Activated T-helper 17 cell treated with anti-CD3 and anti-CD28 coated beads, Interleukin-2, amount 50 U/mL, for 72 hours (primary cell): ENCODE data around the gene KRT9. TPM values are rescaled to one million over a fixed set of nuclear protein-coding genes. Genes with fewer than 3 reads are reported as not detected.

Experiments
- ATAC-seq: fragments of 150-1000 bp; cut with Tn5 transposase; replicated peaks from 2 replicates; pipeline ENCODE4 v1.10.0; 2021; ENCODE audit warnings: mild to moderate bottlenecking, moderate library complexity
- H3K27ac Mint-ChIP-seq: one replicate; pipeline ENCODE4 v1.8.0; 2022; ENCODE audit warnings: mixed read lengths
- H3K27me3 Mint-ChIP-seq: one replicate; pipeline ENCODE4 v1.8.0; 2022; ENCODE audit warnings: mixed read lengths
- H3K36me3 Mint-ChIP-seq: one replicate; pipeline ENCODE4 v1.8.0; 2022; ENCODE audit warnings: low read depth, mild to moderate bottlenecking, mixed read lengths
- H3K4me1 Mint-ChIP-seq: one replicate; pipeline ENCODE4 v1.8.0; 2022; ENCODE audit warnings: mixed read lengths
- H3K4me3 Mint-ChIP-seq: one replicate; pipeline ENCODE4 v1.8.0; 2022; ENCODE audit warnings: mild to moderate bottlenecking, mixed read lengths
- H3K9me3 Mint-ChIP-seq: one replicate; pipeline ENCODE4 v1.8.0; 2022; ENCODE audit warnings: mixed read lengths
- total RNA-seq, 2 donors: library from RNA; stranded (reverse); gene quantifications; one replicate each; pipeline ENCODE4 v1.2.3, GENCODE V29; 2022

Gene KRT9
- total RNA-seq, 2 donors from 2014 or later: not detected

GRCh38 chr17:41523787-41524186, 48.1 kb downstream of the KRT9 start:
- Mint-ChIP-seq H3K4me3 (no peak overlapping the region), H3K27ac (no peak overlapping the region), H3K9me3 (no peaks in the 10 kb centered on the region), H3K27me3 (peaks cover 17% of the 10 kb centered on the region), H3K4me1 (no peaks in the 10 kb centered on the region), H3K36me3 (no peaks in the 10 kb centered on the region)
- ATAC-seq: no peak

DNA sequence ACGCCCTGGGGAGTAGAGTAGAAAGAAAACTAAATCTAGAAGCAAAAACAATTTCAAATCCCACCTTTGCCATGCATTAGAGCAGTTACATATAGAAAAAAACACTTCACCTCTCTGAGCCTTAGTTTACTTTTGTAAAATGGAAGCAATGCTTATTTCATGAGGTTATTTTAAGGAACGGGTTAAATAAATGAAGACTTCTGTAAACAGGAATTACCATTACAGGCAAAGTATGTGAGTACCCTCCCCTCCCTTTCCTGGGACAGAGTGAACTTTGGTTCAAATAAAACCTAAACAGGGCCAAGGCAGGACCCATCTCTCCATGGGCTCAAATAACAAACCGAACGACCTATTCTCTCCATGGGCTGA, 48.6 kb downstream of the KRT9 start:
- Mint-ChIP-seq H3K27me3 (peaks cover 13% of the 10 kb centered on the region), H3K4me3 (no peak overlapping the region), H3K27ac (no peak overlapping the region), H3K9me3 (no peaks in the 10 kb centered on the region), H3K36me3 (no peaks in the 10 kb centered on the region), H3K4me1 (no peaks in the 10 kb centered on the region)
- no peak for ATAC-seq

DNA sequence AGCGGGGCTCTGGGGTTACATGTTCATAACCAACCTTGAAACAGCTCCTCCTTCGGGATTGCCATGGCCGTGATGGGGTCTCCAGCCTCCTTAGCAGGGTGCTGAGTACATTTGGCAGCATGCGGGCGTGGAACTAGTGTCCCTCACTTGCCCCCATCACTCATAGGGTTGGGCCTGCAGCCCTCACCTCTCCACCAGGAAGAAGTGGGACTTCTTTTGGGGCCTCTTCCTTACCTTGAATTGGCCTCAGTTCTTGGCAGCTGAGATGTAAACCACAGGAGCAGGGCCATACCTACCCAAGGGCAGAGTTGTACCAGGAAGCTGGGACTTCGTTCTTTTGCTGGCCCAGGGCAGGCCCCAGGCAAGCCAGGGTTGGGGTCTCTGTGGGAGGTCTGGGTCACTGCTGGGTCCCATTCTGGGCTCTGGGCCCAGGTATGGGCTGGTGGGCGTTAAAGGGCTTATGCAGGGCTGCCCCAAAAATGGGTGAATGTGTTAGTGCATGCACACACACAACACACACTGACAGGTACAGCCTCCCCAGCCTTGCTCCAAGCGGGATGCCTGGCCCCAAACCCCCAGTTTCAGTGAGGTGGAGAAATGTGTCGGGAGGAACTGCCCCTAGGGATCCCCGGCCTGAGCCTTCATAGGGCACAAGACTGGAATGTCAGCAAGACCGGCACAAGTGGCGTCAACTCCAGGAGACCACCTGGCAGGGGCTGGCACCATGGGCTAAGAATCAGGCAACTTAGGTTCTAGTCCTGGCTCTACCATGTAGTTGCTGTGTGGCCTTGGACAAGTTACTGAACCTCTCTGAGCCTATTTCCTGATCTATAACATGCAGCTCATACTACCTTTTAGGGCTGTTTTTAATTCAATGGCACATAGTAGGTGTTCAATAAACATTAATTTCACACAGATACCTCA, 49.3 kb downstream of the KRT9 start:
- Mint-ChIP-seq H3K27me3 (peaks cover 13% of the 10 kb centered on the region), H3K4me1 (no peaks in the 10 kb centered on the region), H3K36me3 (no peaks in the 10 kb centered on the region), H3K4me3 (no peak overlapping the region), H3K9me3 (no peaks in the 10 kb centered on the region), H3K27ac (no peak overlapping the region)
- ATAC-seq: no peak

DNA sequence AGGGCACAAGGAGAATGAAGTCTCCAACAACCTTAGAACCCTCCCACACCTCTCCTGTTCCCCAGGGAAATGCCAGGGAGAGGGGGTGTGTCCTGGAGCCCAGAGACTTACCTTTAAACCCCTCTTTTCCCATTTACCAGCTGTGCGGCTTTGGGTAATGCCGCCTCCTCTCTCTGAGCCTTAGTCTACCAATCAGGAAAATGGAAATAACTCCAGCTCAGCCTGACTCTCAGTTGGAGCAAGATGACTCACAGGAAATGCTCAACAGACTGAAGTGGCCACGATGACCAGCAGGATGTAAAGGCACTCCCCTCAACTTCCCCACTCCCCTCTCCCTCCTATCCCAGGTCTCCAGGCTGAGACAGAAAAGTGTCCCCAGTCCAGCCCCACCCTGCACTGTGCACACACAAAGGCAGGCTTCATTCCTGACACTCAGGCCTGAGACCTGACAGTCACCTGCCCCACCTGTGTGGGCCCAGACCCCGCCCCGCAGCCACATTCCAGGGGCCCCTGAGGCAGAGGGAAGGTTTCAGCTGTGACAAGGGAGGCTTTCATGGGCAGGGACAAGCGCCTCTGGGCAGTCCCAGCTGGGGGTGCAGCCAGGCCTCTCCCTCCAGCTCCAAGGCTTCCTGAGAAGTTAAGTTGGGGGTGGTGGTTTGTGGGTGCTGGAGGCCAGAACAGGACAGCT, 50.1 kb downstream of the KRT9 start:
- ATAC-seq: no peak
- Mint-ChIP-seq H3K9me3 (no peaks in the 10 kb centered on the region), H3K27me3 (peaks cover 4% of the 10 kb centered on the region), H3K4me1 (no peaks in the 10 kb centered on the region), H3K27ac (no peak overlapping the region), H3K4me3 (no peak overlapping the region), H3K36me3 (no peaks in the 10 kb centered on the region)

DNA sequence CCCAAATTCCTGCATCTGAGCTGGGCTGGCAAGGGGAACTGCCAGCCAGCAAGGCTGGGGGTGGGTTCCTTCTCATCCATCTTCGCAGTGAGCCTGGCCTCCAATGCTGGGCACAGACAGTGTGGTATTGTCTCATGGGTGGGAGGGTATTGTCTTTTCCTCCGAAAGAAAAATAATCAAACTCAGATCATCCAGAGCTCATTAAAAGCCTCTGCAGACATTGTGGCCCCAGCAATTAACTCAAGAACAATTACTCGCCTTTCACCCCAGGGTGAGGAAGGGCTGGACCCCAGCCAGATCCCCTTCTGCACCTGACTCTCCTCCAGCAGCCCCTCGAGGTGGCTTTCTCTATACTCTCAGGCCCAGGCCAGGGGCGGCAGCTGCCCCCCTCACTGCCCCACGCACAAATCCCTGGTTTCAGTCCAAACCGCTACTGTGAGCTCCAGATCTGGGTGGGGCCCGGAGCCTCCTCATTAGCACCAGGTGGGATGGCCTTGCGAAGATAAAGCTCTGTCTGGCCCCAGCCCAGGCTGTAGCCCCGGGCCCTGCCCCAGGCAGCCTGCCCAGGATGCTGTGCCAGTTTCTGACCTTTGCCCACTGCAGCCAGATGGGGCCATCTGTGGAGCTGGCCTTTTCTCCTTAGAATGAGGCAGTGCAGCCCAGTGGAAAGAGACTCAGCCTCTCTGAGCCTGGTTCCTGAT, 50.9 kb downstream of the KRT9 start:
- no peaks in the 10 kb centered on the region for H3K9me3 Mint-ChIP-seq
- H3K4me3 Mint-ChIP-seq: no peak overlapping the region
- no peaks in the 10 kb centered on the region for H3K4me1 Mint-ChIP-seq
- ATAC-seq: no peak
- peaks cover 4% of the 10 kb centered on the region for H3K27me3 Mint-ChIP-seq
- H3K36me3 Mint-ChIP-seq: no peaks in the 10 kb centered on the region
- H3K27ac Mint-ChIP-seq: no peak overlapping the region

DNA sequence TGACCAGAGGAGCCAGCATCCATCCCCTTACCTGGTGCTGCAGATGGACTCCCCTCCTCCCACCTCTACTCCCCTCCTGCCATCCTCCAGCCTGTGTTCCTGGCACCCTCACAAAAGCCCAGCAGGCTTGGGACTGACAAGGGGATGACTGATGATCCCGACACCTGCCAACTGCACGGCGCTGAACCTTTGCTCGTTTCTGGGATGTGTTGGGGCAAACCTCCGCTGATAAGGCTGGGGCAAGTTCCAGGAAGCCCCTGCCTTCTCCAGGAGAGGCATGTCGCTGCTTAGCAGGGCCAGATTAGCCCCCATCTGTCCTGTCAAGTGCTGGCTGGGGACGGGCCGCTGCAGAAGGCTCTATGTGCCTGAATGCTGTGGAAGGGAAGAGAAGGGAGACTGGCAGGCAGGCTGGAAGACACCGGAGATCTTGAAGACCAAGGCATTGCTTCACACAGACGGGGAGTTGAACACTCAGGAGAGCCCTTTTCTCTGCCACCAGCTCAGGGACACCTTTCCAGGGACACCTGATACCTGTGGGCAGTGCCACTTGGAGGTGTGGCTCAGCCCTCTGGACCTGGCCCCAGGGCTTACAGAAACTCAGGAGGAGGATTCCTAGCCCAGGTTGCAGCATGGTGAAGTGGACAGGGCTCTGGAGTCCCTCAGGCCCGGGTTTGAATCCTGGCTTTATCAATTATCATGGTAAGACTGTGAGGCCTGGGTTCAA, 52.2 kb downstream of the KRT9 start:
- H3K9me3 Mint-ChIP-seq: no peaks in the 10 kb centered on the region
- no peaks in the 10 kb centered on the region for H3K36me3 Mint-ChIP-seq
- no peaks in the 10 kb centered on the region for H3K4me1 Mint-ChIP-seq
- no peak overlapping the region for H3K27ac Mint-ChIP-seq
- ATAC-seq: no peak
- H3K4me3 Mint-ChIP-seq: no peak overlapping the region
- no peaks in the 10 kb centered on the region for H3K27me3 Mint-ChIP-seq

DNA sequence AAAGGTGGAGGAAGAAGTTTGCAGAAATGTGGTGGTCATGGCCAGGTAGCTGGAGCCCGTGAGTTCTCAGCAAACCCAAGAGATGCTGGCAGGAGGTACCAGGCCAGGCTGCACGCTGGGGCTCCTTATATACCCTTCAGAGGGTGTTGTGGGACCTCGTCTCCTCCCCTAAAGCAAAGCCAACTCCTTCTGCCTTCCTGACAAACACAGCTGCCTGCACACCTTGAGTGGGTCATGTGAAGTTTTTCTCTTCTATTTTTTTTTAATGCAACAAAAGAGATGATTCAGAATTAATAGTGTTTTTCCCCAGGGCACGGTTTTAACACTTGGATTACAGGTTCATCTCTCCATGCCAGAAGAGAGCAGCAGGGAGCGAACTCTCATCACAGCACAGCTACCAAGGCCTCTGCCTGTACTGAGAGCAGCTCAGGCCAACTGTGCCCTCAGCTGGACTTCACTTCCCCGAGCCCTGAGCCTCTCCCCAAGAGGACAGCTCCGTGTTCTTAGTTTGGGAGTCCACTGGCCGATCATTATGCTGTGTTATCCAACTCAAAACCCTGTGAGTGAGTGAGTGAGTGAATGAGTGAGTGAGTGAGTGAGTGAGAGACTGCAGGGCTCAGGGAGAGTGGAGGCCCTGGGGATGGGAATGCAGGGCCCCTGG, 52.9 kb downstream of the KRT9 start, which contains the start of gene KRT15:
Gene KRT15 (minus strand): TSS at position 102 of the 661 bp plus-strand sequence. CDS start 63 bp downstream, at position 39.
- Mint-ChIP-seq H3K27ac (no peak within 1 kb of the TSS), H3K27me3 (no peaks in the 10 kb centered on the region), H3K4me3 (no peak within 1 kb of the TSS), H3K9me3 (no peaks in the 10 kb centered on the region), H3K36me3 (no peaks in the 10 kb centered on the region), H3K4me1 (no peaks in the 10 kb centered on the region)
- ATAC-seq: no peak

DNA sequence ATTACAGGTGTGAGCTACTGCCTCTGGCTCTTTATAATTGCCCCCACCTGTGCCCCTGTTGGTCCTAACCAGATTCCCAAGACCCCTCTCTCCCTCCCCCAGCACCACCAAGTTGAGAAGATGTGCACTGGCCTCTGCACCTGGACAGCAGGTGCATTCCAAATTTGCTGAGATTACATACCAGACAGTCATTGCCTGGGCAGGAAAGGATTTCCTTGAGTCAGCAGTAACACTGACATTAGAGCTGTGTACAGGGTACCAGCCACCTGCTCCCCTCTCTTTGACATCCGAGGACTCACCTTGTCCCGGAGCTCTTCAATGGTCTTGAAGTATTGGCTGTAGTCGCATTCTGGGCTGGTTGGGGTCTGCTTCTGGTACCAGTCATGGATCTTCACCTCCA, 53.8 kb downstream of the KRT9 start:
- Mint-ChIP-seq H3K4me3 (no peak overlapping the region), H3K4me1 (no peaks in the 10 kb centered on the region), H3K9me3 (no peaks in the 10 kb centered on the region), H3K36me3 (no peaks in the 10 kb centered on the region), H3K27ac (no peak overlapping the region), H3K27me3 (no peaks in the 10 kb centered on the region)
- ATAC-seq: no peak

GRCh38 chr17:41516830-41517283, 55.0 kb downstream of the KRT9 start:
- H3K4me1 Mint-ChIP-seq: no peaks in the 10 kb centered on the region
- no peak overlapping the region for H3K27ac Mint-ChIP-seq
- H3K27me3 Mint-ChIP-seq: no peaks in the 10 kb centered on the region
- no peak overlapping the region for H3K4me3 Mint-ChIP-seq
- no peaks in the 10 kb centered on the region for H3K36me3 Mint-ChIP-seq
- no peaks in the 10 kb centered on the region for H3K9me3 Mint-ChIP-seq
- ATAC-seq: no peak

- Mint-ChIP-seq H3K27ac (no peak overlapping the region), H3K27me3 (no peaks in the 10 kb centered on the region), H3K4me1 (no peaks in the 10 kb centered on the region), H3K4me3 (no peak overlapping the region), H3K36me3 (no peaks in the 10 kb centered on the region), H3K9me3 (no peaks in the 10 kb centered on the region)
- ATAC-seq: no peak
Observed at GRCh38 chr17:41516147-41516829, 55.6 kb downstream of the KRT9 start.

Other genes starting within 250 kb of the KRT9 start
- gene KRT33A, start 221.2 kb downstream of the KRT9 start, total RNA-seq: not detected
- not detected for gene KRT33B, start 202.2 kb downstream of the KRT9 start, total RNA-seq
- gene KRT34, start 189.8 kb downstream of the KRT9 start, total RNA-seq: not detected
- gene KRT31, start 174.5 kb downstream of the KRT9 start, total RNA-seq: not detected
- not detected for gene KRT37, start 147.5 kb downstream of the KRT9 start, total RNA-seq
- not detected for gene KRT38, start 131.1 kb downstream of the KRT9 start, total RNA-seq
- not detected for gene KRT32, start 104.7 kb downstream of the KRT9 start, total RNA-seq
- gene KRT35, start 90.9 kb downstream of the KRT9 start, total RNA-seq: not detected
- not detected for gene KRT36, start 82.1 kb downstream of the KRT9 start, total RNA-seq
- gene KRT13, start 66.4 kb downstream of the KRT9 start, total RNA-seq: not detected
- not detected for gene KRT15, start 53.2 kb downstream of the KRT9 start, total RNA-seq
- not detected for gene KRT19, start 43.8 kb downstream of the KRT9 start, total RNA-seq
- not detected for gene KRT14, start 14.8 kb upstream of the KRT9 start, total RNA-seq
- not detected for gene KRT16, start 40.7 kb upstream of the KRT9 start, total RNA-seq
- 1 to 10 TPM in 1 of 2 donors, under 1 TPM in 1; 0.58 to 2.5 TPM for gene KRT17, start 52.5 kb upstream of the KRT9 start, total RNA-seq
- 100 to 1,000 TPM; 925 to 935 TPM for gene EIF1, start 116.8 kb upstream of the KRT9 start, total RNA-seq
- not detected for gene GAST, start 140.3 kb upstream of the KRT9 start, total RNA-seq
- under 1 TPM; 0.13 to 0.15 TPM for gene HAP1, start 162.6 kb upstream of the KRT9 start, total RNA-seq
- gene JUP, start 214.7 kb upstream of the KRT9 start, total RNA-seq: under 1 TPM; 0.32 to 0.45 TPM
- under 1 TPM; 0.64 to 0.89 TPM for gene P3H4, start 239.9 kb upstream of the KRT9 start, total RNA-seq
- gene FKBP10, start 240.9 kb upstream of the KRT9 start, total RNA-seq: under 1 TPM; 0.09 to 0.37 TPM